Ovary (tissue), 10 donors: ENCODE results near the gene WDR73. TPM values are rescaled to one million over a fixed set of nuclear protein-coding genes. Genes with fewer than 3 reads are reported as not detected.

Experiments used
- DNase-seq, 5 donors: peaks; one replicate each; pipeline ENCODE4 v3.0.0-alpha.2; 2019 to 2020
- H3K27ac ChIP-seq, 2 donors: fragments of 200-600 bp; one replicate each; pipeline versions ENCODE4 v1.5.1 to v1.8.0; 2019 to 2022
- H3K27me3 ChIP-seq: fragments of 200-600 bp; one replicate; pipeline ENCODE4 v1.8.0; 2022
- H3K36me3 ChIP-seq: fragments of 200-600 bp; sonication (generic); one replicate; pipeline ENCODE4 v1.5.1; 2019
- H3K4me1 ChIP-seq: one replicate; pipeline ENCODE4 v1.8.1; 2013; ENCODE audit warnings: mild to moderate bottlenecking, moderate library complexity; ENCODE audit not compliant: insufficient read depth
- H3K4me3 ChIP-seq: fragments of 200-600 bp; sonication (generic); one replicate; pipeline ENCODE4 v1.5.1; 2017
- H3K9me3 ChIP-seq, 2 donors: fragments of 200-600 bp in 1 of 2; sonication (generic) in 1 of 2; one replicate each; pipeline versions ENCODE4 v1.5.1 to v1.8.1; 2013 to 2019; ENCODE audit warnings: mild to moderate bottlenecking in 1 of 2, moderate library complexity in 1 of 2
- EP300 ChIP-seq: sonication (generic); formaldehyde crosslinking; IDR thresholded peaks from one replicate; pipeline ENCODE4 v1.6.1; 2017; ENCODE audit warnings: antibody characterized with exemption
- POLR2A ChIP-seq: fragments of 450-650 bp; IDR thresholded peaks from one replicate; pipeline ENCODE4 v1.6.1; 2017; ENCODE audit warnings: antibody characterized with exemption, mild to moderate bottlenecking, moderate library complexity
- WGBS, 3 donors: extraction: QIAGEN DNeasy Blood & Tissue Kit in 1 of 3; methylation state at CpG; one replicate each; pipeline versions ENCODE4 v1.1.5 to v1.1.7; 2013 to 2017; 5-methylcytosine and 5-hydroxymethylcytosine counted together
- intact Hi-C, 4 donors: fragments of 100-400 bp; cut with DNase I; formaldehyde crosslinking; loops; one replicate each; pipeline versions ENCODE4 v1.11.0 to v1.15.1; 2022 to 2023
- long read RNA-seq, 3 donors: library from polyadenylated mRNA in 2 of 3; unstranded in 2 of 3; transcript quantifications; one replicate each; pipeline ENCODE4 v2.0.0 and lab custom pipeline, GENCODE V29; 2021 to 2026
- polyA plus RNA-seq, 2 donors: library from polyadenylated mRNA; stranded (reverse); fragments of 200-250 nt in 1 of 2; fragments of 350-450 nt in 1 of 2; fragmentation: Illumina TruSeq in 1 of 2; extraction: RNeasy Lipid Tissue Mini Kit (QIAGEN cat#74804) in 1 of 2; gene quantifications; one replicate each; pipeline ENCODE4 v1.2.3, GENCODE V29; 2013 to 2014
- total RNA-seq, 7 donors: library from RNA; depleted of rRNA in 2 of 7; stranded (reverse); fragments of >200 nt in 2 of 7; fragmentation: NEBNext Ultra II Directional in 3 of 7; extraction: Animal tissue kit (Norgen Biotek cat#: 25700) in 3 of 7; gene quantifications; one replicate each; pipeline versions ENCODE4 v1.1.0 to v1.2.4, GENCODE V29; 2016 to 2023
- TF ChIP-seq, protein P1 (sequence below), 3 donors: fragments of 450-650 bp in 2 of 3; fragments of 200-600 bp in 1 of 3; IDR thresholded peaks; one replicate each; pipeline versions ENCODE4 v1.5.1 to v1.8.0; 2016 to 2022; ENCODE audit warnings: antibody characterized with exemption in 3 of 3, mild to moderate bottlenecking in 1 of 3
- donor health status: DM: no; HTN: no; CAD: no; lungs with moderate emphysema.
- donor health status: DM: no; HTN: no; CAD: no.
- donor health status: Bipolar disorder and iron deficiency.
- donor health status: DM: yes; HTN: yes; CAD: no.
- donor health status: DM: no; HTN: no; CAD: no.
- donor health status: DM: yes; HTN: yes; CAD: no.

WDR73 gene
- total RNA-seq (10 to 100 TPM; 18.8 to 36.1 (median 26.9) TPM), polyA plus RNA-seq (10 to 100 TPM; 19.9 to 20.7 TPM)
- long read RNA-seq, donor 1, full-length matches to known transcripts = 153 of 271 reads
- long read RNA-seq, donor 1, partial matches to known transcripts = 24 of 271 reads
- long read RNA-seq, donor 1, other reads (novel, unspliced or antisense) = 94 of 271 reads
- long read RNA-seq, donor 2, full-length matches to known transcripts = 4 of 21 reads
- long read RNA-seq, donor 2, partial matches to known transcripts = 17 of 21 reads
- long read RNA-seq, donor 2, other reads (novel, unspliced or antisense) = 0 of 21 reads
- long read RNA-seq, donor 3, full-length matches to known transcripts = 22 of 47 reads
- long read RNA-seq, donor 3, partial matches to known transcripts = 1 of 47 reads
- long read RNA-seq, donor 3, other reads (novel, unspliced or antisense) = 24 of 47 reads

DNA sequence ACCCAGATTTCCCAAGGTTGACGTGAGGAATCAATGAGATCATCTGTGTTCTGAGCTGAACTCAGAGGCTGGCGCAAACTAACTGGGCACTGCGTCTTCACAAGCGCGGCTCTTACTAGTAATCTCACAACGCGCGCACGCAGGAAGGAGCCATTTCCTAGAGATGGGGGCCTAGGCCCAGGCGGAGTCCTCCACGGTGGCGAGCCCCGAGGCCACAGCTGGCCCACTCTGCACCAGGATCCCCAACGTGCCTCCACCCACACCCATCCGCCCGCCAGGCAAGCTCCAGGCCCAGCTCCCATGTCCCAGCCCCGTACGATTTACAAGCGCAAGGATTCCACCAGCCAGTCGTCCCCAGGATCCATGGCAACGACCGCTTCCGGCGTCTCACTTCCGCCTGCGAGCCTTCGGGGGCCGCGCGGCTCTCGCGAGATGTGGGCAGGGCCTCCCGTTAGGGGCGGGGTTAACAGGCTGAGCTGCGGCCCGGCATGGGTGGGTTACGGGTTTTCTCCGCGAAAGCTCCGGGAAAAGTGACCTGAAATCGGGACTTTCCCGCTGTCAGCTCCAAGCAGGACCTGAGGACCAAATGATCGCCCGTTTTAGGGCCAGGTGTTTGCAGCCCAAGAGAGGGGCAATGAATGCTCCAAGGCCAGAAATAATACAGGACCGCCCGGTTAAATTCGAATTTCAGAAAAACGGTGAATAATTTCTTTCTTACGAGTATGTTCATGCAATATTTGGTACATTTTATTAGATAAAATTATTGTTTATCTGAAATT, at the start of gene WDR73:
TSS of gene WDR73 (minus strand) at position 374 of the 779 bp plus-strand sequence. CDS start at position 365, 9 bp downstream.
- H3K36me3 ChIP-seq = no peaks in the 10 kb centered on the region
- TF ChIP-seq, protein P1, sequence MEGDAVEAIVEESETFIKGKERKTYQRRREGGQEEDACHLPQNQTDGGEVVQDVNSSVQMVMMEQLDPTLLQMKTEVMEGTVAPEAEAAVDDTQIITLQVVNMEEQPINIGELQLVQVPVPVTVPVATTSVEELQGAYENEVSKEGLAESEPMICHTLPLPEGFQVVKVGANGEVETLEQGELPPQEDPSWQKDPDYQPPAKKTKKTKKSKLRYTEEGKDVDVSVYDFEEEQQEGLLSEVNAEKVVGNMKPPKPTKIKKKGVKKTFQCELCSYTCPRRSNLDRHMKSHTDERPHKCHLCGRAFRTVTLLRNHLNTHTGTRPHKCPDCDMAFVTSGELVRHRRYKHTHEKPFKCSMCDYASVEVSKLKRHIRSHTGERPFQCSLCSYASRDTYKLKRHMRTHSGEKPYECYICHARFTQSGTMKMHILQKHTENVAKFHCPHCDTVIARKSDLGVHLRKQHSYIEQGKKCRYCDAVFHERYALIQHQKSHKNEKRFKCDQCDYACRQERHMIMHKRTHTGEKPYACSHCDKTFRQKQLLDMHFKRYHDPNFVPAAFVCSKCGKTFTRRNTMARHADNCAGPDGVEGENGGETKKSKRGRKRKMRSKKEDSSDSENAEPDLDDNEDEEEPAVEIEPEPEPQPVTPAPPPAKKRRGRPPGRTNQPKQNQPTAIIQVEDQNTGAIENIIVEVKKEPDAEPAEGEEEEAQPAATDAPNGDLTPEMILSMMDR (IDR thresholded peaks at IDR 0.05) = no peak
- no peak for TF ChIP-seq EP300
- peak; percentile 85 for TF ChIP-seq POLR2A
- WGBS, 3 donors = 0 to 1% (median 0%) methylated on average over 46 to 49 of the region's 49 CpGs
- peak; percentile 98 to 99 (median 99) for DNase-seq
- intact Hi-C loops = loop anchor here in 3 of 4 donors (10.0 kb wide), 4 partner anchors 49 to 271 kb away; partner anchors contain the start of gene ZSCAN2 (in 1 of the 3)
- H3K9me3 ChIP-seq = no peaks in the 10 kb centered on the region
- H3K27me3 ChIP-seq = no peaks in the 10 kb centered on the region
- H3K4me1 ChIP-seq = peaks cover 2% of the 10 kb centered on the region
- H3K27ac ChIP-seq = peak within 1 kb of the TSS; percentile 61 to 69
- H3K4me3 ChIP-seq = peak within 1 kb of the TSS; percentile 82

DNA sequence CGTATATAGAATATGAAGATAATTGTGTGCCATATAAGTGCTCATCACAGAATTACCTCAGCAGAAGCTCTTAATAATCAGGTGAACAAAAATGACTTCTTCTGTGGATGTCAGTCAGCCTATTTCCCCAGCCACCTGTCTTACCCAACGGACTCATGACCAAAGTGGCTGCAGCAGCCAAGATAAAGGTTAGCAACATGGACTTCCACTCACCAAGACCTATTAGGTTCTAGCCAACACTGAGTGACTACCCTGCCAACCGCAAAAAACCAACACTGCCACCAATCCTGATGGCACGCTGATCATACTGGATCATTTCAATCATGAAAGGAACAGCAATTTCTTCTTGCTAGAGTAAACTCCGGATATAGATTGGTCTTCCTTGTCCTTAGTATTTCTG, 49.7 kb upstream of the WDR73 start:
- no peak for DNase-seq
- H3K27me3 ChIP-seq = no peaks in the 10 kb centered on the region
- peaks cover 1% of the 10 kb centered on the region for H3K4me1 ChIP-seq
- H3K4me3 ChIP-seq = no peak overlapping the region
- H3K36me3 ChIP-seq = no peaks in the 10 kb centered on the region
- no peaks in the 10 kb centered on the region for H3K9me3 ChIP-seq
- H3K27ac ChIP-seq = no peak overlapping the region
- TF ChIP-seq, protein P1 (IDR thresholded peaks at IDR 0.05) = no peak
- no peak for TF ChIP-seq EP300
- TF ChIP-seq POLR2A = no peak
- 93 to 96% (median 94%) methylated on average over 5 of the region's 5 CpGs for WGBS, 3 donors
- intact Hi-C loops = no loop called here

DNA sequence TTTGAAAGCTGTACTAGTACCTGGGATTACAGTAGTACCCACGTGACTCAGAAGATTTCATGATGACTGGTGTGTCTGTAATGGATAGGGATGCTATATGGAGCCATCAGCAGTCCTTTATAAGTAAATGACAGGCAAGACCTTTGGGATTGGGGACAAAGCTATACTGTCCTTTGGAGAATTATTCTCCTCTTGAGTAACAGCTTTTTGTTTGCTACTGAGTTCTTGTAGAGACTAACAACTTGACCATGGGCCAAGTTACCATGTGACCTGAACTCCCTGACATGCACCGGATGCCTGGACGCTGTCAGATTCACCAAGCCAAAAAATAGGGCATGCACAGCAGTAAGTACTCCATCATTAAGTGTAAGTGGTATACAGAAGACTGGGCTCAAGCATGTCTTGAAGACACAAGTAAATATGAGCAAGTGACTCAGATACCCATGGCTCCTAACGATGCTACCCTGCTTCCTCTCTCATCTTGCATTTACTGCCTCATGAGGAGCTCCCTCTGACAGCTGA, 48.9 kb upstream of the WDR73 start:
- H3K27ac ChIP-seq = peak overlapping the region in 1 of 2 donors; percentile 31
- no peaks in the 10 kb centered on the region for H3K27me3 ChIP-seq
- WGBS, 3 donors = 24 to 34% (median 30%) methylated on average over 4 of the region's 4 CpGs
- H3K9me3 ChIP-seq = no peaks in the 10 kb centered on the region
- intact Hi-C loops = no loop called here
- peaks cover 1% of the 10 kb centered on the region for H3K4me1 ChIP-seq
- DNase-seq = peak in 4 of 5 donors; percentile 36 to 68 (median 58)
- no peak for TF ChIP-seq EP300
- TF ChIP-seq, protein P1 (IDR thresholded peaks at IDR 0.05) = no peak
- TF ChIP-seq POLR2A = no peak
- H3K4me3 ChIP-seq = no peak overlapping the region
- no peaks in the 10 kb centered on the region for H3K36me3 ChIP-seq

DNA sequence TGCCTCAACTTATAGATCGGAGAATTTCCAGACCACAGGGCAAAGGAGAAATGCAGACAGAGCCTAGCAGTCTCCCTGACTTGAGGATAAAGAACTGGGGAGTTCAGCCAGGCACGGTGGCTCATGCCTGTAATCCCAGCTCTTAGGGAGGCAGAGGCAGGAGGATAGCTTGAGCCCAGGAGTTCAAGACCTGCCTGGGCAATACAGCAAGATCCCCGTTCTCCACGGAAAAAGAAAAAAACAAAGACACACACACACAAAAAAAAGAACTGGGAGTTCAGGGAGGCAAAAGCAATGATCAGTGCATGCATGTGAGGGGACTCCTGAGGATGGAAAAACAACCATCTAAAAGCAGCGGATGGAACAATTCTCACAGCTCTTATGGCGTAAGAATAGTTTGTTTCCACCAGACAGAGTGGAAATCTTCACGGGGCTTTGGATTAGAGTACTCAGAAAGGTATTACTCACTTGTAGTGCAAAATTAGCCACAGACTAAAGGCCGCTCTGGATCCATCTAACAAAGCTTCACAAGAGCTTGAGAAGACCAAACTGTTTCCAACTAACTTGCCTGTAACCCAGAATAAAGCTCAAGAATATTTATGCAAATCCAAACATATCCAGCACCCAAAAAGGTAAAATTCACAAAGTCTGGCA, 45.6 kb upstream of the WDR73 start:
- Histone ChIP-seq H3K4me1 (peaks cover 1% of the 10 kb centered on the region), H3K4me3 (no peak overlapping the region), H3K36me3 (no peaks in the 10 kb centered on the region), H3K9me3 (no peaks in the 10 kb centered on the region), H3K27me3 (no peaks in the 10 kb centered on the region), H3K27ac (no peak overlapping the region)
- DNase-seq = no peak
- TF ChIP-seq, protein P1 (IDR thresholded peaks at IDR 0.05) = no peak
- TF ChIP-seq EP300 (no peak), POLR2A (no peak)
- 91 to 92% (median 91%) methylated on average over 8 of the region's 8 CpGs for WGBS, 3 donors
- intact Hi-C loops = no loop called here
